Heart right ventricle (tissue), 16 donors: ENCODE measurements around the gene TMEM8B. TPM values are rescaled to one million over a fixed set of nuclear protein-coding genes. Genes with fewer than 3 reads are reported as not detected.
"Not testable (repeated sequence)": the region's sequence is repeated elsewhere in the genome, so short reads cannot be mapped to it uniquely, and the experiment has no call there.

Experiments
- ATAC-seq, 8 donors: fragments of 200-7000 bp; cut with Tn5 transposase; one replicate each; pipeline ENCODE4 v1.9.1; 2020; ENCODE audit warnings: mild to moderate bottlenecking in 8 of 8, moderate library complexity in 8 of 8, moderate number of reproducible peaks in 1 of 8
- DNase-seq, 2 donors: peaks; one replicate each; pipeline ENCODE4 v3.0.0-alpha.2; 2020
- H3K27ac ChIP-seq, 10 donors: fragments of 200-600 bp; sonication (generic) in 2 of 10; one replicate each; pipeline versions ENCODE4 v1.5.0 to v1.8.0; 2020 to 2022; ENCODE audit warnings: mild to moderate bottlenecking in 3 of 10
- H3K27me3 ChIP-seq, 7 donors: fragments of 200-600 bp; one replicate each; pipeline ENCODE4 v1.8.0; 2021 to 2022; ENCODE audit warnings: mild to moderate bottlenecking in 2 of 7
- H3K36me3 ChIP-seq, 9 donors: fragments of 200-600 bp; sonication (generic) in 1 of 9; one replicate each; pipeline versions ENCODE4 v1.5.0 to v1.8.0; 2020 to 2022; ENCODE audit warnings: mild to moderate bottlenecking in 2 of 9
- H3K4me1 ChIP-seq, 9 donors: fragments of 200-600 bp; sonication (generic) in 1 of 9; one replicate each; pipeline versions ENCODE4 v1.5.0 to v1.8.0; 2020 to 2022; ENCODE audit warnings: mild to moderate bottlenecking in 4 of 9
- H3K4me3 ChIP-seq, 10 donors: fragments of 200-600 bp; sonication (generic) in 2 of 10; one replicate each; pipeline versions ENCODE4 v1.5.0 to v1.8.0; 2020 to 2022; ENCODE audit warnings: mild to moderate bottlenecking in 7 of 10, moderate library complexity in 2 of 10
- H3K9me3 ChIP-seq, 11 donors: fragments of 200-600 bp in 10 of 11; sonication (generic) in 2 of 11; one replicate each; pipeline versions ENCODE4 v1.5.0 to v1.8.0; 2013 to 2022; ENCODE audit warnings: mild to moderate bottlenecking in 2 of 11, control low read depth in 1 of 11, moderate library complexity in 1 of 11
- CTCF ChIP-seq, 9 donors: fragments of 200-600 bp; sonication (generic) in 2 of 9; IDR thresholded peaks; one replicate each; pipeline versions ENCODE4 v1.5.0 to v1.8.0; 2021 to 2022; ENCODE audit warnings: antibody characterized with exemption in 9 of 9, mild to moderate bottlenecking in 5 of 9, moderate library complexity in 1 of 9
- WGBS, 2 donors: extraction: QIAGEN DNeasy Blood & Tissue Kit; methylation state at CpG; one replicate each; pipeline ENCODE4 v1.1.7; 2013; ENCODE audit warnings: inconsistent platforms in 1 of 2; 5-methylcytosine and 5-hydroxymethylcytosine counted together
- intact Hi-C, 10 donors: fragments of 100-400 bp; cut with DNase I; formaldehyde crosslinking; loops; one replicate each; pipeline versions ENCODE4 v1.11.1 to v1.14.2; 2022
- polyA plus RNA-seq, 2 donors: library from polyadenylated mRNA; stranded (reverse); fragments of 200-250 nt; gene quantifications; one replicate each; pipeline ENCODE4 v1.2.3, GENCODE V29; 2013
- total RNA-seq, 10 donors: library from RNA; stranded (reverse); fragmentation: NEBNext Ultra II Directional in 3 of 10; extraction: Animal tissue kit (Norgen Biotek cat#: 25700) in 3 of 10; gene quantifications; one replicate each; pipeline versions ENCODE4 v1.2.1 to v1.2.4, GENCODE V29; 2021 to 2023
- donor health status: Arrhythmogenic right ventricular cardiomyopathy.
- donor health status: ischemic (EF 13 %, LVEDD 7.1; RV severe dilation, severe dysfunction).
- donor health status: healthy with polysubstance abuse.
- donor health status: DM: no; HTN: yes; CAD: no.
- donor health status: DM: no; HTN: no; CAD: no.
- donor health status: ischemic (EF 25% LVEDD 6.9; RV normal size, moderate dysfunction).
- donor health status: ischemic (EF 25% LVEDD 5.7; RV mildly dilated, moderate dysfunction).
- donor health status: healthy.
- donor health status: DM: yes; HTN: yes; CAD: no.
- donor health status: Ischemic cardiomyopathy.
- donor health status: ischemic (EF 35%, LVEDD 5.7; RV mildly dilated, moderate dysfunction).
- donor health status: nonischemic (EF 11% LVEDD 7.7; RV severe dilation, severe dysfunction).
- donor health status: DM: yes; HTN: yes; CAD: no.
- donor health status: PGD.
- donor health status: ischemic (EF 29% LVEDD 5.4; RV normal size, mild dysfunction).
- donor health status: nonischemic (EF 23%, LVEDD 6.1; RV moderate dilation, normal function).

The TMEM8B gene
- total and polyA plus RNA-seq, 12 donors = 6.7 to 22.9 (median 19.5) TPM

GRCh38 chr9:35891646-35892045 is 62.6 kb downstream of the TMEM8B start:
- 87 to 90% methylated on average over 3 of the region's 3 CpGs for WGBS, 2 donors
- no peak for TF ChIP-seq CTCF (IDR thresholded peaks at IDR 0.05)
- DNase-seq = no peak
- ATAC-seq = no peak
- no peak overlapping the region for H3K27ac ChIP-seq
- H3K4me3 ChIP-seq = no peak overlapping the region
- H3K4me1 ChIP-seq = peaks cover 0 to 3% (median 0%) of the 10 kb centered on the region in 9 donors
- intact Hi-C loops = no loop called here
- H3K27me3 ChIP-seq = peaks cover 0 to 12% (median 3%) of the 10 kb centered on the region in 7 donors
- H3K36me3 ChIP-seq = no peaks in the 10 kb centered on the region
- no peaks in the 10 kb centered on the region for H3K9me3 ChIP-seq

GRCh38 chr9:35892051-35892450 is 63.0 kb downstream of the TMEM8B start:
- intact Hi-C loops = no loop called here

GRCh38 chr9:35896570-35896969 is 67.5 kb downstream of the TMEM8B start:
- Histone ChIP-seq H3K27ac (no peak overlapping the region), H3K9me3 (no peaks in the 10 kb centered on the region), H3K36me3 (no peaks in the 10 kb centered on the region), H3K4me1 (peaks cover 0 to under 1% (median 0%) of the 10 kb centered on the region in 9 donors), H3K4me3 (no peak overlapping the region), H3K27me3 (peaks cover 0 to 12% (median 0%) of the 10 kb centered on the region in 7 donors)
- TF ChIP-seq CTCF (IDR thresholded peaks at IDR 0.05) = no peak
- no peak for DNase-seq
- intact Hi-C loops = no loop called here
- ATAC-seq = no peak
- WGBS, 2 donors = 93 to 97% methylated on average over 2 of the region's 2 CpGs

More at GRCh38 chr9:35892051-35892450, 63.0 kb downstream of the TMEM8B start:
- TF ChIP-seq CTCF (IDR thresholded peaks at IDR 0.05) = no peak
- H3K27me3 ChIP-seq = peaks cover 0 to 12% (median 3%) of the 10 kb centered on the region in 7 donors
- peaks cover 0 to 3% (median 0%) of the 10 kb centered on the region in 9 donors for H3K4me1 ChIP-seq
- no peak for DNase-seq
- no peak for ATAC-seq
- H3K27ac ChIP-seq = no peak overlapping the region
- no peaks in the 10 kb centered on the region for H3K9me3 ChIP-seq
- no peaks in the 10 kb centered on the region for H3K36me3 ChIP-seq
- H3K4me3 ChIP-seq = no peak overlapping the region
- 74 to 82% methylated on average over 1 of the region's 1 CpG for WGBS, 2 donors

GRCh38 chr9:35897376-35898099 is 68.5 kb downstream of the TMEM8B start:
- H3K9me3 ChIP-seq, ATAC-seq: not testable (repeated sequence)

GRCh38 chr9:35898337-35898736 is 69.3 kb downstream of the TMEM8B start:
- Histone ChIP-seq H3K4me3 (no peak overlapping the region), H3K36me3 (no peaks in the 10 kb centered on the region), H3K9me3 (no peaks in the 10 kb centered on the region), H3K27me3 (peaks cover 0 to 9% (median 0%) of the 10 kb centered on the region in 7 donors), H3K4me1 (peaks cover 0 to 6% (median 4%) of the 10 kb centered on the region in 9 donors), H3K27ac (no peak overlapping the region)
- DNase-seq = no peak
- no peak for ATAC-seq
- intact Hi-C loops = no loop called here
- no peak for TF ChIP-seq CTCF (IDR thresholded peaks at IDR 0.05)

More at GRCh38 chr9:35897376-35898099, 68.5 kb downstream of the TMEM8B start:
- 86 to 87% methylated on average over 7 of the region's 7 CpGs for WGBS, 2 donors
- H3K4me3 ChIP-seq, H3K36me3 ChIP-seq, DNase-seq, intact Hi-C loops, H3K27ac ChIP-seq, H3K4me1 ChIP-seq, H3K27me3 ChIP-seq: not testable (repeated sequence)
